Spinal cord (tissue), 4 donors: ENCODE measurements around the gene RBM25. TPM values are rescaled to one million over a fixed set of nuclear protein-coding genes. Genes with fewer than 3 reads are reported as not detected.

Experiments used
- polyA plus RNA-seq, 2 donors: library from polyadenylated mRNA; unstranded; fragments of 120-200 nt; gene quantifications; one replicate each; pipeline ENCODE4 v1.2.1, GENCODE V29; 2013; ENCODE audit not compliant: insufficient read length in 2 of 2
- small RNA-seq: library from RNA; depleted of rRNA; stranded (forward); fragments of <200 nt; gene quantifications from one replicate; pipeline ENCODE3, GENCODE V24; 2014; ENCODE audit warnings: low replicate concordance
- total RNA-seq, 2 donors: library from RNA; depleted of rRNA in 1 of 2; stranded (reverse); fragments of 120-200 nt in 1 of 2; fragments of >200 nt in 1 of 2; gene quantifications; one replicate each; pipeline versions ENCODE4 v1.2.3 to v1.2.4, GENCODE V29; 2013 to 2014

The RBM25 gene
- total and polyA plus RNA-seq, 4 donors = 54.9 to 119 (median 84.9) TPM

Small RNA genes within 50 kb of the gene (small RNA-seq; reads per million reads assigned to genes)
- gene RN7SL586P = not detected

Other genes starting within 250 kb of the RBM25 start
- 10 to 100 TPM in 1 of 2 donors, 1 to 10 TPM in 1; 9.6 to 11.8 TPM for gene DPF3, start 164.4 kb upstream of the RBM25 start, total RNA-seq
- gene DPF3, start 164.4 kb upstream of the RBM25 start, polyA plus RNA-seq = 10 to 100 TPM; 13.9 to 14.5 TPM
- 10 to 100 TPM in 1 of 2 donors, 1 to 10 TPM in 1; 9.2 to 12.3 TPM for gene DCAF4, start 132.1 kb upstream of the RBM25 start, total RNA-seq
- 10 to 100 TPM; 10.4 to 20.2 TPM for gene DCAF4, start 132.1 kb upstream of the RBM25 start, polyA plus RNA-seq
- 10 to 100 TPM; 11.1 to 14.4 TPM for gene ZFYVE1, start 31.4 kb upstream of the RBM25 start, total RNA-seq
- gene ZFYVE1, start 31.4 kb upstream of the RBM25 start, polyA plus RNA-seq = 10 to 100 TPM; 17.1 to 21.7 TPM
- 10 to 100 TPM; 63.4 to 81.8 TPM for gene PSEN1, start 78.0 kb downstream of the RBM25 start, total RNA-seq
- gene PSEN1, start 78.0 kb downstream of the RBM25 start, polyA plus RNA-seq = 10 to 100 TPM; 50.0 to 53.4 TPM
- gene PAPLN, start 179.0 kb downstream of the RBM25 start, total RNA-seq = 10 to 100 TPM; 18.3 to 69.3 TPM
- 10 to 100 TPM in 1 of 2 donors, 1 to 10 TPM in 1; 5.1 to 32.2 TPM for gene PAPLN, start 179.0 kb downstream of the RBM25 start, polyA plus RNA-seq